ENCODE measurements around the gene SUSD4. TPM values are rescaled to one million over a fixed set of nuclear protein-coding genes. Genes with fewer than 3 reads are reported as not detected.

SUSD4 gene
- total and polyA plus RNA-seq, 9 of the 15 experiments (the other 6 are each of a cell fraction or from before 2014, with no cell fraction given), result 0.06 to 1.7 (median 0.09) TPM; not detected in 4

GRCh38 chr1:223249854-223250631, 113.9 kb downstream of the SUSD4 start (continued):
- no peak for TF ChIP-seq HBP1 (CRISPR knock-in tag; IDR thresholded peaks at IDR 0.05)
- TF ChIP-seq TSHZ1 (CRISPR knock-in tag; IDR thresholded peaks at IDR 0.05), result no peak
- TF ChIP-seq CHD2 (IDR thresholded peaks at IDR 0.05; ENCODE audit: low read depth, low read length), result no peak

- Histone ChIP-seq H3K4me2 (ENCODE audit: insufficient read depth, low read length) (no peak overlapping the region), H3K9me3 (replicated peaks; ENCODE audit: control insufficient read depth, insufficient read depth, low read depth, low read length) (no peaks in the 10 kb centered on the region), H3K27me3 (ENCODE audit: control insufficient read depth in 2 of 2, insufficient read depth in 2 of 2, low read length in 2 of 2) (no peaks in the 10 kb centered on the region), H3K9me1 (ENCODE audit: control insufficient read depth, insufficient read depth, low read length) (no peaks in the 10 kb centered on the region), H3K4me1 (replicated peaks in 1 of 2; ENCODE audit: control insufficient read depth in 2 of 2, insufficient read depth in 2 of 2, low read length in 2 of 2) (peaks cover 6 to 13% of the 10 kb centered on the region in 2 experiments; a peak in 4 of 5 replicates), H2AFZ (ENCODE audit: low read depth, low read length) (no peak overlapping the region), H3K4me3 (no peak overlapping the region), H3K9ac (ENCODE audit: insufficient read depth in 1 of 2, low read depth in 2 of 2, low read length in 2 of 2) (no peak overlapping the region), H4K20me1 (replicated peaks; ENCODE audit: control insufficient read depth, insufficient read depth, low read length) (no peaks in the 10 kb centered on the region), H3K27ac (ENCODE audit: extremely low read depth, low read depth, low read length) (no peak overlapping the region), H3K36me3 (ENCODE audit: control insufficient read depth, insufficient read depth, low read length) (no peaks in the 10 kb centered on the region), H3K79me2 (ENCODE audit: control insufficient read depth, insufficient read depth, low read length) (no peaks in the 10 kb centered on the region)
- ChIA-PET CTCF (ENCODE audit: low intra/inter-chr PET ratio) (no interaction called here), POLR2A (no interaction called here)
- in situ Hi-C loops (cut with MboI) (no loop called here), intact Hi-C loops (cut with micrococcal nuclease) (no loop called here)
- FAIRE-seq (no peak), DNase-seq (ENCODE audit: extremely low read depth in 1 of 4, low spot score in 3 of 4) (no peak), ATAC-seq (no peak)
- BruUV-seq (replicated peaks), result no TSS peak
- 19% methylated on average over 6 of the region's 6 CpGs for WGBS (ENCODE audit: insufficient coverage, low coverage, missing lambda C conversion rate)
- TF ChIP-seq TEAD1 (CRISPR knock-in tag; IDR thresholded peaks at IDR 0.05), result no peak
- TF ChIP-seq MEIS2 (IDR thresholded peaks at IDR 0.05; ENCODE audit: partially characterized antibody), result peak; percentile 32
Measured at GRCh38 chr1:223248770-223249140, 115.2 kb downstream of the SUSD4 start.

Data from K562 (cell line).